Left lung (tissue), 10 donors: ENCODE data around the gene IL10RA. TPM values are rescaled to one million over a fixed set of nuclear protein-coding genes. Genes with fewer than 3 reads are reported as not detected.

ENCODE experiments used
- ATAC-seq: fragments of 200-7000 bp; cut with Tn5 transposase; one replicate; pipeline ENCODE4 v1.9.1; 2020; ENCODE audit warnings: moderate library complexity
- DNase-seq, 4 donors: peaks; one replicate each; pipeline ENCODE4 v3.0.0-alpha.2; 2013 to 2020
- H3K27ac ChIP-seq, 2 donors: fragments of 200-600 bp; sonication (generic) in 1 of 2; one replicate each; pipeline versions ENCODE4 v1.5.0 to v1.8.0; 2020 to 2021
- H3K27me3 ChIP-seq, 2 donors: fragments of 200-600 bp; sonication (generic) in 1 of 2; one replicate each; pipeline versions ENCODE4 v1.5.0 to v1.8.0; 2020 to 2021
- H3K36me3 ChIP-seq, 2 donors: fragments of 200-600 bp; sonication (generic) in 1 of 2; one replicate each; pipeline versions ENCODE4 v1.5.0 to v1.8.0; 2020 to 2021
- H3K4me1 ChIP-seq, 2 donors: fragments of 200-600 bp; one replicate each; pipeline ENCODE4 v1.8.0; 2021
- H3K4me3 ChIP-seq, 2 donors: fragments of 200-600 bp; sonication (generic) in 1 of 2; one replicate each; pipeline versions ENCODE4 v1.5.0 to v1.8.0; 2020 to 2021; ENCODE audit warnings: mild to moderate bottlenecking in 1 of 2
- H3K9me3 ChIP-seq, 2 donors: fragments of 200-600 bp; sonication (generic) in 1 of 2; one replicate each; pipeline versions ENCODE4 v1.5.0 to v1.8.0; 2020 to 2021
- intact Hi-C, 2 donors: fragments of 100-400 bp; cut with DNase I; formaldehyde crosslinking; loops; one replicate each; pipeline versions ENCODE4 v1.11.2 to v1.14.2; 2022
- polyA plus RNA-seq, 6 donors: library from polyadenylated mRNA; unstranded; fragments of 120-200 nt; gene quantifications; one replicate each; pipeline ENCODE4 v1.2.1, GENCODE V29; 2013; ENCODE audit not compliant: insufficient read length in 6 of 6
- total RNA-seq, 2 donors: library from RNA; stranded (reverse); fragmentation: NEBNext Ultra II Directional; extraction: Animal tissue kit (Norgen Biotek cat#: 25700); gene quantifications; one replicate each; pipeline ENCODE4 v1.2.1, GENCODE V29; 2021
- TF ChIP-seq, protein P1 (sequence below), 2 donors: fragments of 200-600 bp; sonication (generic) in 1 of 2; IDR thresholded peaks; one replicate each; pipeline versions ENCODE4 v1.5.0 to v1.8.0; 2021; ENCODE audit warnings: antibody characterized with exemption in 2 of 2
- donor health status: DM: no; HTN: yes; CAD: no.
- donor health status: DM: no; HTN: no; CAD: no.

The IL10RA gene
- total and polyA plus RNA-seq, 8 donors: 4.0 to 56.8 (median 6.0) TPM

- TF ChIP-seq, protein P1, sequence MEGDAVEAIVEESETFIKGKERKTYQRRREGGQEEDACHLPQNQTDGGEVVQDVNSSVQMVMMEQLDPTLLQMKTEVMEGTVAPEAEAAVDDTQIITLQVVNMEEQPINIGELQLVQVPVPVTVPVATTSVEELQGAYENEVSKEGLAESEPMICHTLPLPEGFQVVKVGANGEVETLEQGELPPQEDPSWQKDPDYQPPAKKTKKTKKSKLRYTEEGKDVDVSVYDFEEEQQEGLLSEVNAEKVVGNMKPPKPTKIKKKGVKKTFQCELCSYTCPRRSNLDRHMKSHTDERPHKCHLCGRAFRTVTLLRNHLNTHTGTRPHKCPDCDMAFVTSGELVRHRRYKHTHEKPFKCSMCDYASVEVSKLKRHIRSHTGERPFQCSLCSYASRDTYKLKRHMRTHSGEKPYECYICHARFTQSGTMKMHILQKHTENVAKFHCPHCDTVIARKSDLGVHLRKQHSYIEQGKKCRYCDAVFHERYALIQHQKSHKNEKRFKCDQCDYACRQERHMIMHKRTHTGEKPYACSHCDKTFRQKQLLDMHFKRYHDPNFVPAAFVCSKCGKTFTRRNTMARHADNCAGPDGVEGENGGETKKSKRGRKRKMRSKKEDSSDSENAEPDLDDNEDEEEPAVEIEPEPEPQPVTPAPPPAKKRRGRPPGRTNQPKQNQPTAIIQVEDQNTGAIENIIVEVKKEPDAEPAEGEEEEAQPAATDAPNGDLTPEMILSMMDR (IDR thresholded peaks at IDR 0.05): no peak
- Histone ChIP-seq H3K27me3 (no peaks in the 10 kb centered on the region), H3K36me3 (no peaks in the 10 kb centered on the region), H3K27ac (no peak overlapping the region), H3K4me3 (no peak overlapping the region), H3K4me1 (peaks cover 0 to 22% of the 10 kb centered on the region in 2 donors), H3K9me3 (peaks cover 0 to 20% of the 10 kb centered on the region in 2 donors)
- ATAC-seq (no peak), DNase-seq (no peak)
- intact Hi-C loops: no loop called here
Observed at GRCh38 chr11:118017111-118017510, 30.9 kb downstream of the IL10RA start.

DNA sequence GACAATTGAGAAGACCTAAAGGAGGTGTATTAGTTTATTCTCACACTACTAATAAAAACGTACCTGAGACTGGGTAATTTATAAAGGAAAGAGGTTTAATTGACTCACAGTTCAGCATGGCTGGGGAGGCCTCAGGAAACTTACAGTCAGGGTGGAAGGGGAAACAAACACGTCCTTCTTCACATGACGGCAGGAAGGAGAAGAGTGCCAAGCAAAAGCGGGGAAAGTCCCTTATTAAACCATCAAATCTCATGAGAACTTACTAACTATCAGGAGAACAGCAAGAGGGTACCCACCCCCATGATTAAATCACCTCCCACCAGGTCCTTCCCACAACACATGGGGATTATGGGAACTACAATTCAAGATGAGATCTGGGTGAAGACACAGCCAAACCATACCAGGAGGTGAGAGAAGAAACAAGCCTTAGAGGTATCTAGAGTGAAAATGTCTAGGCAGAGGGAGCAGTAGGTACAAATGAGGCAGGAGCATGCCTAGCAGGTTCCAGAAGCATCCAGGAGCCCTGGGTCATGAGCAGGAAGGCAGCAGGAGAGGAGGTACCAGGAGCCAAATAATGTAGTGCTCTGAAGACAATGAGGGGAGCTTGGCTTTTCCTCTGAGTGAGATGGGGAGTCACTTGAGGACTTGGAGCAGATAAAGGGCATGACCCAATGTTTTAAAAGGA lies 31.6 kb downstream of the IL10RA start:
- DNase-seq (no peak), ATAC-seq (no peak)
- no peaks in the 10 kb centered on the region for H3K36me3 ChIP-seq
- H3K4me1 ChIP-seq: peaks cover 0 to 15% of the 10 kb centered on the region in 2 donors
- H3K4me3 ChIP-seq: no peak overlapping the region
- intact Hi-C loops: no loop called here
- H3K9me3 ChIP-seq: peaks cover 0 to 20% of the 10 kb centered on the region in 2 donors
- H3K27me3 ChIP-seq: no peaks in the 10 kb centered on the region
- TF ChIP-seq, protein P1 (IDR thresholded peaks at IDR 0.05): no peak
- no peak overlapping the region for H3K27ac ChIP-seq

DNA sequence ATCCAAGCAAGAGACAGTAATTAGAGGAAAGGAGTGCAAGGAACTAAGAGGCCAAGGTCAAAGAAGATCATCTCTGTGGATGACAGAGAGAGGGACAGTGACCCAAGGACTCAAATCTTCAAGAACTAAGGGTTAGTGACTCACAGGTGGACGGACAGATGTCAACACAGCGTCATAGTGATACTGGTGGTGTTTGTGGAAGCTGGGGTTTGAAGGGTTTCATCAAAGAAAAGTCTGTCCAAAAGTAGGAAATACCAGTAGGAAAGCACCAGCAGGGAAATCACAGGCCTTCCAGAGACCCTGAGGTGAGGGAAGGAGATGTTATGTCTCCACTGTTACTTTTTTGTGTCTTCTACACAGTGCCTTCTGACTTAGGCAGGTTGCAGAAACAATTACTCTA lies 32.2 kb downstream of the IL10RA start:
- Histone ChIP-seq H3K9me3 (peaks cover 0 to 20% of the 10 kb centered on the region in 2 donors), H3K27ac (no peak overlapping the region), H3K4me1 (peaks cover 0 to 9% of the 10 kb centered on the region in 2 donors), H3K4me3 (no peak overlapping the region), H3K36me3 (no peaks in the 10 kb centered on the region), H3K27me3 (no peaks in the 10 kb centered on the region)
- DNase-seq (no peak), ATAC-seq (no peak)
- intact Hi-C loops: no loop called here
- TF ChIP-seq, protein P1 (IDR thresholded peaks at IDR 0.05): no peak

DNA sequence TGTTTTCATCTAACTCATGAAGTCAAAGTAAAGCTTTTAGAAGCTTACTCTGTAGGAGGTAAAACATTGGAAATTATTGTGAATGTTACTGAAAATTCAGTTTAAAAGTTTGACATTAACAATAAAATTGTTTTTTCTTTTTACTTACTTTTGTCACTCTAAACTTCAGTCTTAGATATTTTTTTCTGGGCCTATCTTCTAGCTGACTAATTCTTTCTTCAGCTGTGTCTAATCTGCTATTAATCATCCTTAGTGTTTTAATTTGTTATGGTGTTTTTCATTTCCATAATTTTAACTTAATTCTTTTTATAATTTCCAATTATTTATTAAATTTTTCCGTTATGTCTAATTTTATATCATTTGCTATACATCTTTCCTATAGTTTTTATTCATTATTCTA lies 35.0 kb downstream of the IL10RA start:
- DNase-seq: no peak
- intact Hi-C loops: no loop called here

GRCh38 chr11:118027694-118028093 lies 41.5 kb downstream of the IL10RA start:
- Histone ChIP-seq H3K27ac (no peak overlapping the region), H3K9me3 (no peaks in the 10 kb centered on the region), H3K27me3 (no peaks in the 10 kb centered on the region), H3K4me3 (no peak overlapping the region), H3K36me3 (no peaks in the 10 kb centered on the region), H3K4me1 (no peaks in the 10 kb centered on the region)
- intact Hi-C loops: no loop called here
- TF ChIP-seq, protein P1 (IDR thresholded peaks at IDR 0.05): no peak
- ATAC-seq (no peak), DNase-seq (no peak)

More for the DNA sequence above, 35.0 kb downstream of the IL10RA start:
- no peak overlapping the region for H3K27ac ChIP-seq
- TF ChIP-seq, protein P1 (IDR thresholded peaks at IDR 0.05): no peak
- no peaks in the 10 kb centered on the region for H3K36me3 ChIP-seq
- H3K27me3 ChIP-seq: no peaks in the 10 kb centered on the region
- ATAC-seq: no peak
- H3K4me1 ChIP-seq: peaks cover 0 to 3% of the 10 kb centered on the region in 2 donors
- peaks cover 0 to 20% of the 10 kb centered on the region in 2 donors for H3K9me3 ChIP-seq
- H3K4me3 ChIP-seq: no peak overlapping the region
